Upper lobe of right lung (tissue), 1 donor: ENCODE measurements around the gene HDAC4. TPM values are rescaled to one million over a fixed set of nuclear protein-coding genes. Genes with fewer than 3 reads are reported as not detected.

Source experiments
- ATAC-seq: fragments of 200-7000 bp; cut with Tn5 transposase; one replicate; pipeline ENCODE4 v1.9.1; 2020; ENCODE audit warnings: mild to moderate bottlenecking, moderate library complexity
- DNase-seq: peaks from one replicate; pipeline ENCODE4 v3.0.0-alpha.2; 2020
- H3K27ac ChIP-seq: fragments of 200-600 bp; one replicate; pipeline ENCODE4 v1.8.0; 2022
- H3K27me3 ChIP-seq: fragments of 200-600 bp; one replicate; pipeline ENCODE4 v1.8.0; 2022; ENCODE audit warnings: mild to moderate bottlenecking
- H3K36me3 ChIP-seq: fragments of 200-600 bp; one replicate; pipeline ENCODE4 v1.8.0; 2022
- H3K4me1 ChIP-seq: fragments of 200-600 bp; one replicate; pipeline ENCODE4 v1.8.0; 2022
- H3K4me3 ChIP-seq: fragments of 200-600 bp; one replicate; pipeline ENCODE4 v1.8.0; 2022; ENCODE audit warnings: mild to moderate bottlenecking
- H3K9me3 ChIP-seq: fragments of 200-600 bp; one replicate; pipeline ENCODE4 v1.8.0; 2022
- CTCF ChIP-seq: fragments of 200-600 bp; IDR thresholded peaks from one replicate; pipeline ENCODE4 v1.8.0; 2022; ENCODE audit warnings: antibody characterized with exemption
- intact Hi-C: fragments of 100-400 bp; cut with DNase I; formaldehyde crosslinking; loops from one replicate; pipeline ENCODE4 v1.11.0; 2022
- total RNA-seq: library from RNA; stranded (reverse); fragmentation: NEBNext Ultra II Directional; extraction: Animal tissue kit (Norgen Biotek cat#: 25700); gene quantifications from one replicate; pipeline ENCODE4 v1.2.1, GENCODE V29; 2021
- donor health status: DM: no; HTN: yes; CAD: no; lungs with severe emphysema.

Gene HDAC4
- total RNA-seq, 1 donor from 2014 or later = 44.1 TPM

- H3K4me3 ChIP-seq = no peak overlapping the region
- peaks cover 5% of the 10 kb centered on the region for H3K4me1 ChIP-seq
- ATAC-seq = no peak
- peak; percentile 43 for DNase-seq
- H3K9me3 ChIP-seq = no peaks in the 10 kb centered on the region
- H3K36me3 ChIP-seq = no peaks in the 10 kb centered on the region
- no peak overlapping the region for H3K27ac ChIP-seq
- intact Hi-C loops = no loop called here
- TF ChIP-seq CTCF = no peak
- H3K27me3 ChIP-seq = no peaks in the 10 kb centered on the region
Measured at GRCh38 chr2:239387811-239388210, 13.0 kb downstream of the HDAC4 start.

GRCh38 chr2:239386872-239387445, 13.9 kb downstream of the HDAC4 start:
- Histone ChIP-seq H3K36me3 (no peaks in the 10 kb centered on the region), H3K9me3 (no peaks in the 10 kb centered on the region), H3K4me1 (no peaks in the 10 kb centered on the region), H3K27ac (no peak overlapping the region), H3K27me3 (no peaks in the 10 kb centered on the region), H3K4me3 (no peak overlapping the region)
- intact Hi-C loops = no loop called here
- ATAC-seq (peak; percentile 6), DNase-seq (peak; percentile 56)
- no peak for TF ChIP-seq CTCF

- H3K36me3 ChIP-seq = no peaks in the 10 kb centered on the region
- H3K27ac ChIP-seq = no peak overlapping the region
- no peak for DNase-seq
- H3K27me3 ChIP-seq = no peaks in the 10 kb centered on the region
- no peaks in the 10 kb centered on the region for H3K4me1 ChIP-seq
- ATAC-seq = no peak
- H3K4me3 ChIP-seq = no peak overlapping the region
- TF ChIP-seq CTCF = no peak
- H3K9me3 ChIP-seq = no peaks in the 10 kb centered on the region
- intact Hi-C loops = no loop called here
Measured at GRCh38 chr2:239386001-239386670, 14.7 kb downstream of the HDAC4 start.

GRCh38 chr2:239385096-239386000, 15.5 kb downstream of the HDAC4 start:
- Histone ChIP-seq H3K4me3 (no peak overlapping the region), H3K9me3 (no peaks in the 10 kb centered on the region), H3K4me1 (no peaks in the 10 kb centered on the region), H3K36me3 (no peaks in the 10 kb centered on the region), H3K27me3 (no peaks in the 10 kb centered on the region), H3K27ac (no peak overlapping the region)
- intact Hi-C loops = no loop called here
- peak; percentile 58 for DNase-seq
- no peak for ATAC-seq
- TF ChIP-seq CTCF = no peak

- intact Hi-C loops = no loop called here
- no peak for TF ChIP-seq CTCF
- H3K36me3 ChIP-seq = no peaks in the 10 kb centered on the region
- H3K9me3 ChIP-seq = no peaks in the 10 kb centered on the region
- H3K27me3 ChIP-seq = no peaks in the 10 kb centered on the region
- H3K4me3 ChIP-seq = no peak overlapping the region
- no peaks in the 10 kb centered on the region for H3K4me1 ChIP-seq
- ATAC-seq = no peak
- H3K27ac ChIP-seq = no peak overlapping the region
- peak; percentile 46 for DNase-seq
Measured at GRCh38 chr2:239383759-239384156, 17.1 kb downstream of the HDAC4 start.
